ENCODE results near the gene RASL10A. TPM values are rescaled to one million over a fixed set of nuclear protein-coding genes. Genes with fewer than 3 reads are reported as not detected.

Gene RASL10A
- total RNA-seq, 1 donor from 2014 or later: 0.65 TPM

DNA sequence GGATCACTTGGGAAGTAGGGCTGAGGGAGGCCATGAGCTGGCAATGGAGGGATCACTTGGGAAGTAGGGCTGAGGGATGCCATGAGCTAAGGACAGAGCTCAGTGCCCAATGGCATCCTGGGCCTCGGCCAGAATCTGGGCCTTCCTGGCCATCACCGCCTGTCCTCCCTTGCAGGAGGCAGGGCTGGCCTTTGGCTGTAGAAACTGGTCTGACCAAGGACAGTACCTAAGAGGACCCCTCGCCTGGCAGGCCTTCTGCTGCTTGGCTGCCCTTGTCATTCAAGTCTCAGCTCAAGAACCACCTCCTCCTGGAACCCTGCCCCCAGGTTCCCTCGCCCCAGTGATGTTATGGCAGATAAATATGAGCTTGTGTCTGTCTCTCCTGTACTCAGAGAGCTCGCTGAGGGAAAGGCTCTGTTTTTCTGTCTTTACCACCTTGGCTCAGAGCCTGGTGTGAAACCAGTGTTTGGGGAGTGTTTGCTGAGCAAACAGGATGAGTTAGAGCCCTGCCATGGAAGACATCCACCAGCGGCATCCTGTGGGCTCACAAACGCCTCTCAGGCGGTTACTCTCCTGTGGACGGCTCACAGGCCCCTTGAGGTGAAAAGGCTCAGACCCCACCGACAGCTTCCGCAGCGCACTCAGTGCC is 19.3 kb upstream of the RASL10A start:
- intact Hi-C loops (cut with micrococcal nuclease): no loop called here
- no peaks in the 10 kb centered on the region for H3K27me3 Mint-ChIP-seq (ENCODE audit: insufficient read depth)
- H3K4me1 Mint-ChIP-seq (ENCODE audit: low read depth): no peaks in the 10 kb centered on the region
- H3K36me3 Mint-ChIP-seq (ENCODE audit: low read depth): peaks cover 25% of the 10 kb centered on the region
- no peaks in the 10 kb centered on the region for H3K9me3 Mint-ChIP-seq
- no peak overlapping the region for H3K27ac Mint-ChIP-seq
- no peak for DNase-seq (ENCODE audit: low spot score)
- no peak overlapping the region for H3K4me3 Mint-ChIP-seq

DNA sequence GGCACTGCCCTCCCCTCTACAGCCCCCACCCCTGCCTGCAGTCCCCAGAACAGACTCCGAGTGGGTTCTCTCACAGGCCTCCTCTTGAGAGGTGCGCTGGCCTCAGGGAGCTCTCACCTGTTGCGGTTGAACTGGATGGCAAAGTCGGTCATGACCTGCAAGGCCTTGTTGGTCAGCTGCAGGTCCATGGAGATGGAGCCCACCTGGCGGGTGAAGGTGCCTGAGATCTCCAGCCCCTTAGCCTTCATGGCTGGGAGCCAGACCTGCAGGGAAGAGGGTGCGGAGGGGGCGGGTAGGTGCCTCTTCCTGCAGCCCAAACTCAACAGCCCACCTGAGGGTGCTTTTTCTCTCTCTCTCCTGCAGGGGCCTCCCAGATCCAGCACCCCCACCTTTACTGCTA is 18.7 kb upstream of the RASL10A start:
- Mint-ChIP-seq H3K36me3 (ENCODE audit: low read depth) (peaks cover 23% of the 10 kb centered on the region), H3K4me1 (ENCODE audit: low read depth) (no peaks in the 10 kb centered on the region), H3K27ac (no peak overlapping the region), H3K27me3 (ENCODE audit: insufficient read depth) (no peaks in the 10 kb centered on the region), H3K4me3 (no peak overlapping the region), H3K9me3 (no peaks in the 10 kb centered on the region)
- intact Hi-C loops (cut with micrococcal nuclease): no loop called here
- DNase-seq (ENCODE audit: low spot score): no peak

DNA sequence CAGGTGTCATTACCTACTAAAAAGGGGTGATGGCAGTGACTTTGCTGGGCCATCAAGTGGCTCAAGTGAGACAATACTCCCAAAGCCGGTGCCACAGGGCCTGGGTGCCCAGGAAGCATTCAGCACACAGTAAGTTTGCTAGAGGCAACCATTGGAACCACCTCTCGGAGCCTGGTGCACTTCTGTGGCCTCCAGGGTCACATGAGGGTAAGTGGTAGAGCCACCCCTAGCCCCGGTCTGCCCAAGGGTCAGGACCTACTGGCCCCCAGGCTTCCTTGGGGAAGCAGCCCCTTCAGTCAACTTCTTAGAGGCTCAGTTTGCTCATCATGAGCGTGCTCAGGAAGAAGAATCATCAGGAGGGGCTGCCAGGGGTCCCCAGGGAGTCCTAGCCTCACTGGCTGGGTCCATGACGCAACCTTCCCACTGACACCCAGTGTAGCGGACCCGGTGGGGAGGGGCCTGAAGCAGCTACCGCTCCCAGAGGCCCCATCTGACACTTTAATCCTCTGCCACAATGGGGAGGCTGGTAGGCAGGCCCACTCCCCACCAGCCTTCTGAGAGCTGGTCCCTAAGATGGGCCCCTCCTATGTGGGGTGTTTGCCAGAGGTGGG is 17.5 kb upstream of the RASL10A start:
- H3K36me3 Mint-ChIP-seq (ENCODE audit: low read depth): peaks cover 15% of the 10 kb centered on the region
- H3K27ac Mint-ChIP-seq: no peak overlapping the region
- H3K27me3 Mint-ChIP-seq (ENCODE audit: insufficient read depth): no peaks in the 10 kb centered on the region
- no peak for DNase-seq (ENCODE audit: low spot score)
- no peaks in the 10 kb centered on the region for H3K9me3 Mint-ChIP-seq
- H3K4me3 Mint-ChIP-seq: no peak overlapping the region
- intact Hi-C loops (cut with micrococcal nuclease): no loop called here
- H3K4me1 Mint-ChIP-seq (ENCODE audit: low read depth): no peaks in the 10 kb centered on the region

DNA sequence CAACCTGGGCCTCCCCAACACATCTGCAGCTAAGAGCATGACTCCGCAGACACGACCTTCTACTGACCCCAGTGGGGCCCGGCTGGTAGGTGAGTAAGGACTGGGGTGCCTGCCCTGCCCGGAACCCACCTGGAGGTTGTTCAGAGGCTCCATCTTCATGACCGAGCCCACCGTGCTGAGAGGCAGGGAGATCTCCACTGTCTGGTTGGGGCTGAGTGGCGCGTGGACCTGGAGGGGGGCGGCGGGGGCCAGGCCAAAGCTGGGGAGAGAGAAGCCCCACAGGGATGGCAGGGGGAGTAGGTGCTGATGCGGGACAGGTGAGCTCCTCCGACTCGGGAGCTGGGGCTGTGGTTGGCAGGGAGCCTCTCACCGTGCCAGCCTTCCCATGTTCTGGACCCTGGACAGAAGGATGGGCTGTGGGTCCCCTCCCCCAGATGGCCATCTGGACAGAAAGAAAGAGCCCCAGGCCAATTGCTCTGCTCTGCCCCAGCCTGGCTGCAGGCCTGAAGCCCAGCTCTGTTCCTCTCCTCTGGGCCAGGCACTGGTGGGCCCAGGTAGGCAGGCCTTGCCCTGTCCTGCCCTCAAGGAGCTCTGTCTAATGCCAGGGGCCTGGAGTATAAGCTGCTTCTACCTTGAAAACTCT is 16.3 kb upstream of the RASL10A start:
- no peak for DNase-seq (ENCODE audit: low spot score)
- Mint-ChIP-seq H3K4me3 (no peak overlapping the region), H3K4me1 (ENCODE audit: low read depth) (no peaks in the 10 kb centered on the region), H3K27me3 (ENCODE audit: insufficient read depth) (no peaks in the 10 kb centered on the region), H3K9me3 (no peaks in the 10 kb centered on the region), H3K27ac (no peak overlapping the region), H3K36me3 (ENCODE audit: low read depth) (peaks cover 14% of the 10 kb centered on the region)
- intact Hi-C loops (cut with micrococcal nuclease): no loop called here

DNA sequence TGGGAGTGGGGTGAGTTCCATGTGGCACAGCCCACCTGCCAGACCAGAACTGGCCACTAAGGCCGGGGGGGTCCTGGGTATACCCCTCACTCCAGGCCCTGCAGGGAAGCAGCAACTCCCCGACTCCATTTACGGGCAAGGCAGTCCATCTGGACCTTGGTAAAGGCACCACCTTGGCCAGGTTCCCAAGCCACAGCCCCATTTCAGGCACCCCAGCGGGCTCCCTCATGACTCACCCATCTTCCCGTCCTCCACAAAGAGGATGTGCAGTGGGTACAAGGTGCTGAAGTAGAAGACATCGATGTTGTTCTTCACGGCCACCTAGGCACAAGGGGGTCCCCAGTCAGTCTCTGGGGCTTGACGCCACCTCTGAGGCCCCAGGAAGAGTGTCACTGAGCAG is 15.7 kb upstream of the RASL10A start:
- H3K27me3 Mint-ChIP-seq (ENCODE audit: insufficient read depth): no peaks in the 10 kb centered on the region
- no peaks in the 10 kb centered on the region for H3K4me1 Mint-ChIP-seq (ENCODE audit: low read depth)
- H3K4me3 Mint-ChIP-seq: no peak overlapping the region
- H3K36me3 Mint-ChIP-seq (ENCODE audit: low read depth): peaks cover 12% of the 10 kb centered on the region
- intact Hi-C loops (cut with micrococcal nuclease): no loop called here
- no peaks in the 10 kb centered on the region for H3K9me3 Mint-ChIP-seq
- no peak overlapping the region for H3K27ac Mint-ChIP-seq
- DNase-seq (ENCODE audit: low spot score): no peak

DNA sequence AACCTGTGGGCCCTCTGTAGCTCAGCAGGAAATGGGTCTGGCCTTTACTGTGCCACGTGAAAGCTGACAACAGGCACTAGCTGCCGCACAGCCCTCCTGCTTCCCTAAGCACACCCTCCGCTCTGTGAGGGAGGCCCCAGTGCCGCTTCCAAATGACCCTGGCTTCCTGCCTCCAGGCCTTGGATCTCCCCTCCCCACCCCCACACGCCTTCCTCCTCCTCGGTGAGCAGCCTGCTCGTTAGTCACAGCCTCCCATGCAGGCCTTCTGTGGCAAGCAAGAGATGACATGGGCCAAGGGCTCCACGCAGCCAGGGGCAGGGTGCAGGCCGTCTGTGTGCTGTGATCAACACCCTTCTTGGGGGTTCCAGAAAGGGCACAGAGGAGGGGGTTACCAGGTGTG is 15.3 kb upstream of the RASL10A start:
- Mint-ChIP-seq H3K36me3 (ENCODE audit: low read depth) (peaks cover 11% of the 10 kb centered on the region), H3K27me3 (ENCODE audit: insufficient read depth) (no peaks in the 10 kb centered on the region), H3K4me1 (ENCODE audit: low read depth) (no peaks in the 10 kb centered on the region), H3K9me3 (no peaks in the 10 kb centered on the region), H3K4me3 (no peak overlapping the region), H3K27ac (no peak overlapping the region)
- no peak for DNase-seq (ENCODE audit: low spot score)
- intact Hi-C loops (cut with micrococcal nuclease): no loop called here

DNA sequence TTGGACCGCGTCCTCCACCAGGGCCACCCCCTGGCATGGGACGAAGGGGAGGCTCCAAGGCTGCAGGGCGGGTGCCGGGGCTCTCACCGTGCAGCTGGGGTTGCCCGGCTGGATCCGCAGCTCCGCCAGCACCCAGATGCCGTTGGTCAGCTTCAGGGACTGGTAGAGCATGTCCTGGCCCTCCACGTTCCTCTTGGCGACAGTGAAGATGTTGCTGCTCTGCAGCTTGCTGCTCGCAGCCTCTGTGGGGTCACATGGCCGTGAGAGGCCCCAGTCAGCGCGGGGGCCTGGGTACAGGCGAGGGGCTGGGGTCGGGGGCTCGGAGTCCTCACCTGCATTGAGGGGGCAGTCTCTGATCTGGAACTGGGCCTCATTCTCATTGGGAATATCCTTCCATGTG is 14.8 kb upstream of the RASL10A start:
- Mint-ChIP-seq H3K4me1 (ENCODE audit: low read depth) (no peaks in the 10 kb centered on the region), H3K4me3 (no peak overlapping the region), H3K27me3 (ENCODE audit: insufficient read depth) (no peaks in the 10 kb centered on the region), H3K27ac (no peak overlapping the region), H3K9me3 (no peaks in the 10 kb centered on the region), H3K36me3 (ENCODE audit: low read depth) (peaks cover 10% of the 10 kb centered on the region)
- intact Hi-C loops (cut with micrococcal nuclease): no loop called here
- no peak for DNase-seq (ENCODE audit: low spot score)

DNA sequence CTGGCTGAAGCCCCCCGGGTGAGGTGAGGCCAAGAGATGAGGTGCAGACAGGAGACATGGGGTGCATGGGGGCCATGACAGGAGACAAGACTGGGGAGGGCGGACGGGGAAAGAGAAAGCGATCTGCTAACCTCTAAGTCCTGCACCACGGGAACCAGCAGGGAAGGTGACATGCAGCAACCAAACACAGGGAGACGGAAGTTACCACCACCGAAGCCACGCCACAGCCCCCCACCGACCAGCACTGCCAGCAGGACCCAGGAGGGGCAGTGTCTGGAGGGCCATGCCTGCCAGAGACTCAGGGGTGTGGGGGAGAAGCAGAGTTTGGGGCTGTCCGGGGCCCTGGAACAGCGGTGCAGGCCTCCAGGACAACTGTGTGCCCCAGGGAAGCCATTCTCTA is 14.1 kb upstream of the RASL10A start:
- no peaks in the 10 kb centered on the region for H3K9me3 Mint-ChIP-seq
- DNase-seq (ENCODE audit: low spot score): no peak
- no peak overlapping the region for H3K4me3 Mint-ChIP-seq
- H3K36me3 Mint-ChIP-seq (ENCODE audit: low read depth): peaks cover 10% of the 10 kb centered on the region
- intact Hi-C loops (cut with micrococcal nuclease): no loop called here
- no peaks in the 10 kb centered on the region for H3K4me1 Mint-ChIP-seq (ENCODE audit: low read depth)
- H3K27me3 Mint-ChIP-seq (ENCODE audit: insufficient read depth): no peaks in the 10 kb centered on the region
- no peak overlapping the region for H3K27ac Mint-ChIP-seq

DNA sequence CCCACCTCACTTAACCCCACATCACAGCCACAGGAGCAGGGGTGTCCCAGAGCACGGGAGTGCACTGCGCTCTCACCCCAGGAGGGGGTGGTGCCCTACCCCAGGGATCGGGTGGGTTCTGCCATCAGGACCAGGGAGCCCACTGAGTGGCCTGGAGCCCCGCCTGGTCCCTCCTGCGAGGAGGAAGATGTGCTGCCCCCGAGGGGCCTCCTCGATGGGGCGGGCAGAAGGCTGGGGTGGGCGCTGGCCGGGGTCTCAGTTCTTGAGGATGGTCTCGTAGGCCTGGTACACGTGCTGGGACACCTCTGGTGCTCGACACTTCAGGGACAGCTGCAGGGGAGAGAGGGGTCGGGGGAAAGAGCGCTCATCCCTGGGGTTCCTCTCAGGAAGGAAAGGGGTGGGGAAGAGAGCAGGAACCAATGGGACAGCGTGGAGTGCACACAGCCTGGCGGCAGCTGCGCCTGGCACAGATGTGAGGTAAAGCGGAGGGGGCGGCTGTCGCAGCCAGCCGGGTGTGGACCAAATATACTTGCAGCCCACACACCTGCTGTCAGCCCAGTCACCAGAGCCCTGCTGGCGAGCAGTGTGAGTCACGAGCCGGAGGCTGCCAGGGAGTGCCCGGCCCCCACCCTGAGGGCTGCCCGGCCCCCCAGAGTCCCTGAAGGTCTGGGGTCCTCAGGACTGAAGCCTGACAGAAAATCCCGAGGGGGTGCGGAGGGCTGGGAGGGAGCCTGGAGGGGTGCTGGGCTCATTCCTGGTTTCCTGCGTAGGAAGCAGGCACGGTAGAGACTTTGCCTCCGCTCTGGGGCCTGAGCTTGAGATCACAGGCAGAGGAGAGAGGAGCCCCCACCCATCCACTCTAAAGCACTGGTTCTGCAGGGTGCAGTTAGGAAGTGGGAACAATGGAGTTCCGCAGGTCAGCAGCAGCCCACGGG is 13.3 kb upstream of the RASL10A start:
- Mint-ChIP-seq H3K4me3 (no peak overlapping the region), H3K4me1 (ENCODE audit: low read depth) (no peaks in the 10 kb centered on the region), H3K36me3 (ENCODE audit: low read depth) (peaks cover 10% of the 10 kb centered on the region), H3K27ac (no peak overlapping the region), H3K27me3 (ENCODE audit: insufficient read depth) (no peaks in the 10 kb centered on the region), H3K9me3 (no peaks in the 10 kb centered on the region)
- intact Hi-C loops (cut with micrococcal nuclease): no loop called here
- DNase-seq (ENCODE audit: low spot score): no peak

DNA sequence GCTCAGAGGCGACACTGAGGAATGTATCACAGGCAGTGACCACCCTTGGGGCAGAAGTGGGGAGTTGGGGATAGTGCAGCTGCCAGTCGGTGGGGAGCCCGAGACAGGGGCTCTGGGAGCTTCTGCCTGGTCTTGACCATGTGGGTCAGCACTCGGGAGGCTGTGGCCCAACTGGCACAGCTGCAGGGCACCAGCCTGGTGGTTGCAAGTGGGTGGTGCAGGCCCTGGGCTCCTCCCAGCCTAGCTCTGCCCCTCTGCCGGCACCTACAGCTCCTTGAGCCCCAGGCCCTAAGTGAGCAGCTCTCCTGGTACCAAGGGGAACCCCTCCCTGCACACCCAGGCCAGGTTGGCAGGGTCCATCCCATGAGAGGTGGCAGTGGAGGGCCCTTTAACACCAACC is 12.6 kb upstream of the RASL10A start:
- H3K27me3 Mint-ChIP-seq (ENCODE audit: insufficient read depth): no peaks in the 10 kb centered on the region
- no peak for DNase-seq (ENCODE audit: low spot score)
- peaks cover 6% of the 10 kb centered on the region for H3K36me3 Mint-ChIP-seq (ENCODE audit: low read depth)
- intact Hi-C loops (cut with micrococcal nuclease): no loop called here
- H3K27ac Mint-ChIP-seq: no peak overlapping the region
- no peak overlapping the region for H3K4me3 Mint-ChIP-seq
- H3K4me1 Mint-ChIP-seq (ENCODE audit: low read depth): no peaks in the 10 kb centered on the region
- no peaks in the 10 kb centered on the region for H3K9me3 Mint-ChIP-seq

DNA sequence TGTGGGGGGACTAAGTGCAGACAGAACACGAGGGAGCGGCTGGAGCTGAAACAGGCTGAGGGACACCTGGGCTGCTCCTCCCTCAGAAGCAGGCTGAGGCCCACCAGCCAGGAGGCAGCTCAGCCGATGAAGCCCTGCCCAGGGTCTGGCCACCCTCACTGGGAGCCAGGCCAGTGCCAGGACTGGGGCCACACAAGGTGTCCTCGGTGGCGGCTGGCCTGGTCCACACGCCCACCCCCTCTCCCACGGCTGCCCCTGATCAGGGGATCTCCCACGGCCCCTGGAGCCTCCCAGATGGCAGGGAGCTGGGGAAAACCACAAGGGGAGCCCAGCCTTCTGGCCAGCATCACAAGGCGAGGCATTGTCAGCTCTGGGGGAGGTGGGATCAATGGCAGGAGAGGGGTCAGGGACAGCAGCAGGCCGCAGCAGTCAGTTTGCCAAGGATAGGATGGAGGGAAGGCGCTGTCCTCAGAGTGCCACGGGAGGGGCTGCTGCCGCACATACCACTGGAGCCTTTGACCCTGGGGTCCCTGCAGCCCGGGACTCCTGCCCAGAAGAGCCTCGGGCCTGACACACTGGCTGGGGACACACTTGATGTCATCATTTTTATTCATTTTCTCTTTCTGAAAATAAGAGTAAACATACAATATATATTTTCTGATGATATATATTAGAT is 11.7 kb upstream of the RASL10A start:
- Mint-ChIP-seq H3K4me3 (no peak overlapping the region), H3K27me3 (ENCODE audit: insufficient read depth) (no peaks in the 10 kb centered on the region), H3K9me3 (no peaks in the 10 kb centered on the region), H3K4me1 (ENCODE audit: low read depth) (no peaks in the 10 kb centered on the region), H3K27ac (no peak overlapping the region), H3K36me3 (ENCODE audit: low read depth) (peaks cover 6% of the 10 kb centered on the region)
- no peak for DNase-seq (ENCODE audit: low spot score)
- intact Hi-C loops (cut with micrococcal nuclease): no loop called here

DNA sequence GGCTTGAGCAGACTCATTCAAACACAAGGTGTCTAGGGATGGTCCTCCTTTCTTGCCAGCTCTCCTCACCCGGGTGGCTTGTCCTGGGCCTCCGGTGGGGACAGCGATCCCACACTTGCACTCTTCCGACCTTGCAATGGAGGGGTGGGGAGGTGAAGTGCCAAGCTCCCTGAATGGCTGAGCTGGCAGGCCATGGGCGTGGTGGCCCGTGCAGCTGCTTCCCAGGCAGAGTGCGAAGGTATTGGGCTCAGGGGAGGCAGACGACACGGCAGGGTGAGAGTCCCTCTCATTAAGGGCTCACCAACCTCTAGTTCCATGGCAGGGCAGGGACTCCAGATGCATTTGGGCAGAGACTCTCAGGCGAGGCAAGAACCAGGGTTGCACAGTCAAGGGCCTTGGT is 11.0 kb upstream of the RASL10A start:
- intact Hi-C loops (cut with micrococcal nuclease): no loop called here
- H3K27me3 Mint-ChIP-seq (ENCODE audit: insufficient read depth): no peaks in the 10 kb centered on the region
- H3K27ac Mint-ChIP-seq: no peak overlapping the region
- H3K9me3 Mint-ChIP-seq: no peaks in the 10 kb centered on the region
- H3K4me3 Mint-ChIP-seq: no peak overlapping the region
- H3K4me1 Mint-ChIP-seq (ENCODE audit: low read depth): no peaks in the 10 kb centered on the region
- peaks cover 6% of the 10 kb centered on the region for H3K36me3 Mint-ChIP-seq (ENCODE audit: low read depth)
- DNase-seq (ENCODE audit: low spot score): no peak
